ENCODE measurements around the gene OR11H6. TPM values are rescaled to one million over a fixed set of nuclear protein-coding genes. Genes with fewer than 3 reads are reported as not detected.

OR11H6 gene
- polyA plus RNA-seq, 1 of the 3 experiments (the other 2 are of a cell fraction), result not detected

DNA sequence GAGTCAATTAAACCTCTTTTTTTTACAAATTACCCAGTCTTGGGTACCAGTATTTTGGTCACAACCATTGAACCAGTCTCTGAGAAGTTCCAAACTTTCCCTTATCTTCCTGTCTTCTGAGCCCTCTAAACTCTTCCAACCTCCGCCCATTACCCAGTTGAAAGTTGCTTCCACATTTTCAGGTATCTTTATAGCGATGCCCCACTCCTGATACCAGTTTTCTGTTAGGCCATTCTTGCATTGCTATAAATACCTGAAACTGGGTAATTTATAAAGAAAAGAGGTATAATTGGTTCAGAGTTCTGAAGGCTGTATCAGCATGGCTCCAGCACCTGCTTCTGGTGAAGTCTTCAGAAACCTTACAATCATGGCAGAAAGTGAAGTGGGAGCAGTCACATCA is 50.6 kb downstream of the OR11H6 start:
- Histone ChIP-seq H3K4me1 (ENCODE audit: control insufficient read depth in 1 of 2, insufficient read depth in 2 of 2, low read depth in 1 of 2, low read length in 1 of 2) (peaks cover 0 to 2% of the 10 kb centered on the region in 2 experiments; a peak in 1 of 4 replicates), H3K4me3 (ENCODE audit: low read depth in 2 of 2, low read length in 1 of 2) (no peak overlapping the region), H4K20me1 (ENCODE audit: insufficient read depth) (no peaks in the 10 kb centered on the region), H3F3A (replicated peaks; ENCODE audit: insufficient read depth) (no peaks in the 10 kb centered on the region), H3K9me3 (0 out of 2 replicates have a peak, but pooled peaks cover 9% of the 10 kb centered on the region), H3K36me3 (replicated peaks in 1 of 2; ENCODE audit: control insufficient read depth in 1 of 2, insufficient read depth in 2 of 2, low read length in 1 of 2) (no peaks in the 10 kb centered on the region), H3K27ac (ENCODE audit: low read depth in 2 of 2, low read length in 1 of 2) (no peak overlapping the region), H3K9ac (no peak overlapping the region), H3K9me2 (0 out of 2 replicates have a peak, but pooled peaks cover 5% of the 10 kb centered on the region), H3K4me2 (no peak overlapping the region), H2AFZ (ENCODE audit: low read depth) (no peak overlapping the region), H3K27me3 (ENCODE audit: insufficient read depth) (no peaks in the 10 kb centered on the region), H3K79me2 (ENCODE audit: insufficient read depth) (no peaks in the 10 kb centered on the region)
- POLR2A ChIA-PET, result no interaction called here
- WGBS (ENCODE audit: low lambda C conversion rate), result 85% methylated on average over 2 of the region's 2 CpGs
- TF ChIP-seq RCOR1 (IDR thresholded peaks at IDR 0.05; ENCODE audit: low read length) (no peak), MXI1 (IDR thresholded peaks at IDR 0.05; ENCODE audit: low read depth, low read length) (no peak), TEAD4 (IDR thresholded peaks at IDR 0.05; ENCODE audit: borderline replicate concordance, insufficient read depth) (no peak), JUND (IDR thresholded peaks at IDR 0.05) (no peak), RFX5 (IDR thresholded peaks at IDR 0.05; ENCODE audit: low read length) (no peak), IRF3 (IDR thresholded peaks at IDR 0.05; ENCODE audit: low read depth, low read length) (no peak), FOXM1 (IDR thresholded peaks at IDR 0.05; ENCODE audit: low read depth) (no peak)
- TF ChIP-seq, protein P1, sequence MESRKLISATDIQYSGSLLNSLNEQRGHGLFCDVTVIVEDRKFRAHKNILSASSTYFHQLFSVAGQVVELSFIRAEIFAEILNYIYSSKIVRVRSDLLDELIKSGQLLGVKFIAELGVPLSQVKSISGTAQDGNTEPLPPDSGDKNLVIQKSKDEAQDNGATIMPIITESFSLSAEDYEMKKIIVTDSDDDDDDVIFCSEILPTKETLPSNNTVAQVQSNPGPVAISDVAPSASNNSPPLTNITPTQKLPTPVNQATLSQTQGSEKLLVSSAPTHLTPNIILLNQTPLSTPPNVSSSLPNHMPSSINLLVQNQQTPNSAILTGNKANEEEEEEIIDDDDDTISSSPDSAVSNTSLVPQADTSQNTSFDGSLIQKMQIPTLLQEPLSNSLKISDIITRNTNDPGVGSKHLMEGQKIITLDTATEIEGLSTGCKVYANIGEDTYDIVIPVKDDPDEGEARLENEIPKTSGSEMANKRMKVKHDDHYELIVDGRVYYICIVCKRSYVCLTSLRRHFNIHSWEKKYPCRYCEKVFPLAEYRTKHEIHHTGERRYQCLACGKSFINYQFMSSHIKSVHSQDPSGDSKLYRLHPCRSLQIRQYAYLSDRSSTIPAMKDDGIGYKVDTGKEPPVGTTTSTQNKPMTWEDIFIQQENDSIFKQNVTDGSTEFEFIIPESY (IDR thresholded peaks at IDR 0.05; ENCODE audit: borderline replicate concordance, low read depth), result no peak
- no peak for DNase-seq
- CTCF ChIA-PET, result no interaction called here

Small RNA genes lying within 50 kb of the gene (small RNA-seq; reads per million reads assigned to genes)
- 0 reads per million in 7 experiments for gene GTF2IP22

Other genes starting within 250 kb of the OR11H6 start
- gene OR4K15, start 248.1 kb upstream of the OR11H6 start, polyA plus RNA-seq (2012; rRNA removed), result not detected in 2 replicates
- not detected in 2 replicates for gene OR4Q2, start 221.5 kb upstream of the OR11H6 start, polyA plus RNA-seq (2012; rRNA removed)
- not detected in 2 replicates for gene OR4K14, start 204.4 kb upstream of the OR11H6 start, polyA plus RNA-seq (2012; rRNA removed)
- gene OR4K13, start 187.7 kb upstream of the OR11H6 start, polyA plus RNA-seq (2012; rRNA removed), result not detected in 2 replicates
- not detected in 2 replicates for gene OR4L1, start 163.7 kb upstream of the OR11H6 start, polyA plus RNA-seq (2012; rRNA removed)
- not detected in 2 replicates for gene OR4K17, start 113.0 kb upstream of the OR11H6 start, polyA plus RNA-seq (2012; rRNA removed)
- gene OR4N5, start 84.9 kb upstream of the OR11H6 start, polyA plus RNA-seq (2012; rRNA removed), result not detected in 2 replicates
- not detected in 2 replicates for gene OR11G2, start 32.8 kb upstream of the OR11H6 start, polyA plus RNA-seq (2012; rRNA removed)
- not detected in 2 replicates for gene OR11H7, start 5.3 kb downstream of the OR11H6 start, polyA plus RNA-seq (2012; rRNA removed)
- gene OR11H4, start 15.6 kb downstream of the OR11H6 start, polyA plus RNA-seq (2012; rRNA removed), result not detected in 2 replicates
- gene TTC5, start 82.2 kb downstream of the OR11H6 start, polyA plus RNA-seq (2012; rRNA removed), result 14.6 and 15.7 TPM in 2 replicates
- gene CCNB1IP1, start 109.6 kb downstream of the OR11H6 start, polyA plus RNA-seq (2012; rRNA removed), result 35.4 and 48.5 TPM in 2 replicates
- 21.4 and 23.3 TPM in 2 replicates for gene PARP2, start 119.9 kb downstream of the OR11H6 start, polyA plus RNA-seq (2012; rRNA removed)
- gene TEP1, start 189.8 kb downstream of the OR11H6 start, polyA plus RNA-seq (2012; rRNA removed), result 12.1 and 13.3 TPM in 2 replicates
- not detected in 2 replicates for gene KLHL33, start 212.5 kb downstream of the OR11H6 start, polyA plus RNA-seq (2012; rRNA removed)
- 32.9 and 38.7 TPM in 2 replicates for gene OSGEP, start 231.1 kb downstream of the OR11H6 start, polyA plus RNA-seq (2012; rRNA removed)
- 279 and 291 TPM in 2 replicates for gene APEX1, start 231.5 kb downstream of the OR11H6 start, polyA plus RNA-seq (2012; rRNA removed)
- 30.7 and 38.9 TPM in 2 replicates for gene PIP4P1, start 237.7 kb downstream of the OR11H6 start, polyA plus RNA-seq (2012; rRNA removed)
- 29.8 and 38.2 TPM in 2 replicates for gene PNP, start 245.7 kb downstream of the OR11H6 start, polyA plus RNA-seq (2012; rRNA removed)